Ishikawa (cell line): ENCODE measurements around the gene RPAP3.

Experiments
- CEBPB ChIP-seq: IDR thresholded peaks from 2 replicates; pipeline ENCODE4 v1.6.1; 2012
- CREB1 ChIP-seq: IDR thresholded peaks from 2 replicates; pipeline ENCODE4 v1.6.1; 2012; ENCODE audit warnings: low read depth
- EGR1 ChIP-seq: IDR thresholded peaks from 2 replicates; pipeline ENCODE4 v1.6.1; 2012
- EP300 ChIP-seq: IDR thresholded peaks from 2 replicates; pipeline ENCODE4 v1.6.1; 2012; ENCODE audit warnings: borderline replicate concordance
- FOXM1 ChIP-seq: IDR thresholded peaks from 2 replicates; pipeline ENCODE4 v1.6.1; 2012; ENCODE audit warnings: low read depth, borderline replicate concordance
- MAX ChIP-seq: IDR thresholded peaks from 2 replicates; pipeline ENCODE4 v1.6.1; 2012
- NFIC ChIP-seq: IDR thresholded peaks from 2 replicates; pipeline ENCODE4 v1.6.1; 2012
- RAD21 ChIP-seq: IDR thresholded peaks from 2 replicates; pipeline ENCODE4 v1.6.1; 2012; ENCODE audit warnings: low read depth
- REST ChIP-seq: IDR thresholded peaks from 2 replicates; pipeline ENCODE4 v1.6.1; 2012; ENCODE audit warnings: low read depth, mild to moderate bottlenecking
- TAF1 ChIP-seq: IDR thresholded peaks from 2 replicates; pipeline ENCODE4 v1.6.1; 2012; ENCODE audit warnings: low read depth, mild to moderate bottlenecking
- TCF12 ChIP-seq: IDR thresholded peaks from 2 replicates; pipeline ENCODE4 v1.6.1; 2012; ENCODE audit warnings: low read depth
- TEAD4 ChIP-seq: IDR thresholded peaks from 2 replicates; pipeline ENCODE4 v1.6.1; 2012
- YY1 ChIP-seq: IDR thresholded peaks from 2 replicates; pipeline ENCODE4 v1.6.1; 2012; ENCODE audit warnings: low read depth
- ZBTB7A ChIP-seq: IDR thresholded peaks from 2 replicates; pipeline ENCODE4 v1.6.1; 2012; ENCODE audit warnings: low read depth
- TF ChIP-seq, protein P1 (sequence below): IDR thresholded peaks from 2 replicates; pipeline ENCODE4 v1.6.1; 2012

The RPAP3 gene

GRCh38 chr12:47747596-47748506 is 42.0 kb upstream of the RPAP3 start:
- TF ChIP-seq EGR1 = no peak
- no peak for TF ChIP-seq RAD21
- no peak for TF ChIP-seq CEBPB
- TF ChIP-seq EP300 = no peak
- no peak for TF ChIP-seq CREB1
- no peak for TF ChIP-seq YY1
- TF ChIP-seq MAX = no peak
- no peak for TF ChIP-seq TEAD4
- TF ChIP-seq NFIC = no peak
- no peak for TF ChIP-seq TAF1
- TF ChIP-seq FOXM1 = no peak
- TF ChIP-seq, protein P1, sequence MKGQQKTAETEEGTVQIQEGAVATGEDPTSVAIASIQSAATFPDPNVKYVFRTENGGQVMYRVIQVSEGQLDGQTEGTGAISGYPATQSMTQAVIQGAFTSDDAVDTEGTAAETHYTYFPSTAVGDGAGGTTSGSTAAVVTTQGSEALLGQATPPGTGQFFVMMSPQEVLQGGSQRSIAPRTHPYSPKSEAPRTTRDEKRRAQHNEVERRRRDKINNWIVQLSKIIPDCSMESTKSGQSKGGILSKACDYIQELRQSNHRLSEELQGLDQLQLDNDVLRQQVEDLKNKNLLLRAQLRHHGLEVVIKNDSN = no peak
- TF ChIP-seq TCF12 = no peak
- no peak for TF ChIP-seq REST
- no peak for TF ChIP-seq ZBTB7A

DNA sequence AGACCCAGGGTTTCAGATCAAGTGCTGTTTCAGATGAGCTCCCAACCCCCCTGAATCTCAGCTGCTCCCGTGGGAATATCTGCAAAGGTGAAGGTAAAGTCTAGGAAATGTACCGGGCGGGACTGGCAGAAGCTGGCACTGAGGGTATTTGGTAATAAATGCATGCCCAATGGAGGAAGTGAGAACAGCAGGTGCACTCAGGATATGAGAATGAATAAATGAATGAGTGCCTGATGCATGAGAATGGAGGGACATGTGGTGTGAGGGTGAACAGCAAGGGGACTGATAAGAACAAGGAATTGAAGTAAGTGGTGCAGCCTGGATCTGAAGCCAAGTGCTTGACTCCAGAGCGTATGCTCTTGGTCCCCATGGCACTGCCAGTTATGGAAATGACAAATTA is 41.3 kb upstream of the RPAP3 start:
- TF ChIP-seq EGR1 (no peak), REST (no peak), FOXM1 (no peak), NFIC (no peak), RAD21 (no peak), ZBTB7A (no peak), TAF1 (no peak), CREB1 (no peak), TCF12 (no peak), TEAD4 (no peak), CEBPB (no peak), MAX (no peak), YY1 (no peak), EP300 (no peak)
- TF ChIP-seq, protein P1 = no peak

DNA sequence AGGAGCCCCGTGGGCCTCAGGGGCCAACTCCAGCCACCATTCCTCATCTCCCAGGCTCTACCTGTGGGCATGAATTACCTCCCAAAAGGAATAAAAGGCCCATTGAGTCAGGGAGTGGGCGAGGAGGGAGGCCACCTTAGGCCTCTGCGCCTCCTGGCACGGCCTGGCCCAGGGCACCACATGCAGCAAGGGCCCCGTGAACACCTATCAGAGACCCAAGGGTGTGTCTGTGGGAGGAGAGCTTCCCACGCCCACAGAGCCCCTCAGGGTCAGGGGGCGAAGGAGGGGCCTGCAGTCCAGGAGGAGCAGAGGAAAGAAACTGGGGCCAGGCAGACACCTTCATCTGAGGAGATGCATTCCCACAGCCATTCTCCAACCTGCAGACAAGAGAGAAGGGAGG is 40.7 kb upstream of the RPAP3 start:
- no peak for TF ChIP-seq TCF12
- TF ChIP-seq YY1 = no peak
- no peak for TF ChIP-seq RAD21
- no peak for TF ChIP-seq MAX
- TF ChIP-seq EP300 = no peak
- no peak for TF ChIP-seq CEBPB
- no peak for TF ChIP-seq ZBTB7A
- TF ChIP-seq FOXM1 = no peak

- TF ChIP-seq MAX (no peak), RAD21 (no peak), ZBTB7A (no peak), EP300 (no peak)
Measured at GRCh38 chr12:47746073-47746472, 40.2 kb upstream of the RPAP3 start.

GRCh38 chr12:47745485-47746041 is 39.7 kb upstream of the RPAP3 start:
- no peak for TF ChIP-seq REST
- TF ChIP-seq CREB1 = no peak
- no peak for TF ChIP-seq TEAD4
- TF ChIP-seq TAF1 = no peak
- no peak for TF ChIP-seq RAD21
- no peak for TF ChIP-seq EGR1
- no peak for TF ChIP-seq TCF12
- TF ChIP-seq NFIC = no peak
- no peak for TF ChIP-seq ZBTB7A
- TF ChIP-seq CEBPB = no peak
- TF ChIP-seq EP300 = no peak
